GM18526 (cell line): Measurements from ENCODE around the gene DDX19B.

ENCODE experiments used
- POLR2A ChIP-seq: IDR thresholded peaks from 3 replicates; pipeline ENCODE4 v1.6.1; 2011; ENCODE audit not compliant: insufficient read length; ENCODE audit errors: extremely low read depth

The DDX19B gene

GRCh38 chr16:70331588-70332358 lies 32.8 kb downstream of the DDX19B start:
- TF ChIP-seq POLR2A, result no peak

- no peak for TF ChIP-seq POLR2A
Observed at GRCh38 chr16:70337814-70338213, 38.8 kb downstream of the DDX19B start.

- no peak for TF ChIP-seq POLR2A
Observed at GRCh38 chr16:70341600-70341999, 42.6 kb downstream of the DDX19B start.

- no peak for TF ChIP-seq POLR2A
Observed at GRCh38 chr16:70342016-70342415, 43.0 kb downstream of the DDX19B start.

- no peak for TF ChIP-seq POLR2A
Observed at GRCh38 chr16:70345840-70346239, 46.9 kb downstream of the DDX19B start.

GRCh38 chr16:70348991-70349390 lies 50.0 kb downstream of the DDX19B start:
- no peak for TF ChIP-seq POLR2A

- TF ChIP-seq POLR2A, result no peak
Observed at GRCh38 chr16:70349783-70350182, 50.8 kb downstream of the DDX19B start.

- TF ChIP-seq POLR2A, result no peak
Observed at GRCh38 chr16:70359552-70359951, 60.6 kb downstream of the DDX19B start.

GRCh38 chr16:70364399-70364798 lies 65.4 kb downstream of the DDX19B start:
- no peak for TF ChIP-seq POLR2A

GRCh38 chr16:70370924-70371323 lies 71.9 kb downstream of the DDX19B start:
- TF ChIP-seq POLR2A, result no peak

GRCh38 chr16:70372921-70373728 lies 74.1 kb downstream of the DDX19B start:
- no peak for TF ChIP-seq POLR2A

- no peak for TF ChIP-seq POLR2A
Observed at GRCh38 chr16:70374213-70374612, 75.2 kb downstream of the DDX19B start.

GRCh38 chr16:70375636-70376611 lies 76.9 kb downstream of the DDX19B start:
- no peak for TF ChIP-seq POLR2A

GRCh38 chr16:70377782-70378181 lies 78.8 kb downstream of the DDX19B start:
- no peak for TF ChIP-seq POLR2A

GRCh38 chr16:70378869-70379493 lies 80.0 kb downstream of the DDX19B start:
- no peak for TF ChIP-seq POLR2A
